ENCODE data around the gene CDKAL1. TPM values are rescaled to one million over a fixed set of nuclear protein-coding genes. Genes with fewer than 3 reads are reported as not detected.

Gene CDKAL1
- total and polyA plus RNA-seq, 2 of the 8 experiments (the other 6 are each of a cell fraction or from before 2014, with no cell fraction given) = 8.4 to 24.6 TPM

GRCh38 chr6:21200134-21200870 is 666.0 kb downstream of the CDKAL1 start:
- H2BK12ac ChIP-seq (ENCODE audit: low read depth, low read length) = no peak overlapping the region
- no peak overlapping the region for H3K4ac ChIP-seq (replicated peaks; ENCODE audit: insufficient read length, low read depth, low read length)
- no peak overlapping the region for H3K23ac ChIP-seq (ENCODE audit: insufficient read length)
- no peak overlapping the region for H2AK5ac ChIP-seq (ENCODE audit: low read depth, low read length)
- peaks cover 0 to 7% (median 6%) of the 10 kb centered on the region in 4 experiments for H3K4me1 ChIP-seq (replicated peaks in 1 of 4; ENCODE audit: control insufficient read depth in 3 of 4, insufficient read depth in 4 of 4, low read length in 3 of 4)
- H3K79me2 ChIP-seq (ENCODE audit: control insufficient read depth in 1 of 2, insufficient read depth in 2 of 2, low read length in 2 of 2) = no peaks in the 10 kb centered on the region
- no peak overlapping the region for H3K4me3 ChIP-seq (ENCODE audit: extremely low read depth in 1 of 4, insufficient read depth in 2 of 4, low read depth in 3 of 4, low read length in 4 of 4)
- FAIRE-seq (no peak), DNase-seq (ENCODE audit: low read depth in 1 of 2, low spot score in 2 of 2) (no peak)
- H2BK5ac ChIP-seq (ENCODE audit: low read depth, low read length) = no peak overlapping the region
- no peak overlapping the region for H2BK20ac ChIP-seq (ENCODE audit: low read length)
- no peak overlapping the region for H3K56ac ChIP-seq (replicated peaks; ENCODE audit: insufficient read length, low read depth, low read length)
- 78% methylated on average over 7 of the region's 7 CpGs; no CpG with 5 or more reads in 1 of the 2 experiments for WGBS, 2 experiments (ENCODE audit: extremely low coverage in 1 of 2, insufficient coverage in 1 of 2, insufficient read length in 1 of 2, insufficient replicate concordance in 2 of 2, low coverage in 1 of 2, low lambda C conversion rate in 2 of 2, missing lambda C conversion rate in 1 of 2)
- ChIA-PET CTCF (ENCODE audit: partially characterized antibody) (interaction anchor here (0.7 to 1.6 kb wide), 3 partner anchors 15 to 22 kb away, joined by 3 to 6 read pairs (median 3); no protein-coding TSS in a partner anchor), POLR2A (ENCODE audit: partially characterized antibody) (no interaction called here)
- no peak for TF ChIP-seq USF2 (IDR thresholded peaks at IDR 0.05; ENCODE audit: low read length)
- no peak for TF ChIP-seq KDM5A (IDR thresholded peaks at IDR 0.05; ENCODE audit: low read length)
- no peak for TF ChIP-seq CHD1 (IDR thresholded peaks at IDR 0.05; ENCODE audit: low read depth, low read length)
- no peak for TF ChIP-seq CTBP2 (IDR thresholded peaks at IDR 0.05; ENCODE audit: borderline replicate concordance, insufficient read depth, insufficient read length, low read length)
- no peak for TF ChIP-seq JUND (IDR thresholded peaks at IDR 0.05; ENCODE audit: low read length)
- no peak for TF ChIP-seq SIRT6 (IDR thresholded peaks at IDR 0.05; ENCODE audit: low read length)
- no peak for TF ChIP-seq KDM4A (IDR thresholded peaks at IDR 0.05; ENCODE audit: low read depth, low read length, severe bottlenecking)
- no peak for TF ChIP-seq HDAC6 (IDR thresholded peaks at IDR 0.05; ENCODE audit: low read depth, low read length)
- no peak overlapping the region for H2BK120ac ChIP-seq (replicated peaks; ENCODE audit: low read depth, low read length)
- no peak overlapping the region for H2BK15ac ChIP-seq (ENCODE audit: low read length)
- no peaks in the 10 kb centered on the region for H3K36me3 ChIP-seq (ENCODE audit: control insufficient read depth in 2 of 4, insufficient read depth in 4 of 4, low read length in 3 of 4)
- no peak overlapping the region for H3K9ac ChIP-seq (replicated peaks in 1 of 4; ENCODE audit: extremely low read depth in 1 of 4, low read depth in 3 of 4, low read length in 3 of 4)
- H3K14ac ChIP-seq (ENCODE audit: insufficient read length) = no peak overlapping the region
- no peak overlapping the region; the same call in 1 of the 2 replicates for H3K18ac ChIP-seq (ENCODE audit: extremely low read depth, low read length)
- H2AFZ ChIP-seq (ENCODE audit: low read length) = no peak overlapping the region
- no peak overlapping the region for H4K91ac ChIP-seq (replicated peaks; ENCODE audit: insufficient read length, low read length)
- no peak overlapping the region for H4K5ac ChIP-seq (ENCODE audit: insufficient read length, low read depth, low read length)
- no peaks in the 10 kb centered on the region for H3K27me3 ChIP-seq (replicated peaks in 1 of 4; ENCODE audit: control insufficient read depth in 3 of 4, extremely low read depth in 1 of 4, insufficient read depth in 3 of 4, low read length in 3 of 4)
- H3K27ac ChIP-seq (ENCODE audit: low read depth, low read length) = no peak overlapping the region
- H3K23me2 ChIP-seq (ENCODE audit: low read depth, low read length) = no peaks in the 10 kb centered on the region
- no peaks in the 10 kb centered on the region for H3K79me1 ChIP-seq (ENCODE audit: low read depth, low read length)
- no peaks in the 10 kb centered on the region for H4K20me1 ChIP-seq (replicated peaks in 1 of 2; ENCODE audit: control insufficient read depth in 1 of 2, insufficient read depth in 2 of 2, low read length in 2 of 2)
- no peak overlapping the region for H3K4me2 ChIP-seq (ENCODE audit: insufficient read depth in 1 of 2, low read depth in 2 of 2, low read length in 2 of 2)
- H4K8ac ChIP-seq (ENCODE audit: extremely low read depth, insufficient read depth, low read length) = no peak overlapping the region
- H3K9me3 ChIP-seq (ENCODE audit: insufficient read depth in 2 of 2, low read depth in 1 of 2, low read length in 1 of 2) = peaks cover under 1 to 3% of the 10 kb centered on the region in 2 experiments; a peak in 1 of 4 replicates

Data from H1 (cell line).